ENCODE data around the gene COL4A2. TPM values are rescaled to one million over a fixed set of nuclear protein-coding genes. Genes with fewer than 3 reads are reported as not detected.

Gene COL4A2
- total and polyA plus RNA-seq, 2 donors, result 465 to 488 TPM

DNA sequence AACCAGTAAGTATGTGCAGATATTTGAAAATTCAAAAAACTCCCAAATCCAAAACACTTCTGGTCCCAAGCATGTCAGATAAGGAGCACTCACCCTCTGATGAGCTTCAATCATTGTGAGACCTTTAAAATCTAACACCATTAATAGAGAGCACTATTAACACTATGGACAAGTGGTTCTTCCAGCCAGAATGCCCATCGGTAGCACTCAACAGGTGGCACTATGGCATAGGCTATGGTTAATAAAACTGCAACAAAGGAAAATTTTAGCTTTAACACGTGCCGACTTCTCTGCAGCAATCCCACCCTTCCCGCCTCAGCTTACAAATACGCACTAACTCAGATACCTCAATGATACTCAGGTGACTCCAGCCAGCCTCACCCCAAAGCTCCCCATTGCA is 62.3 kb downstream of the COL4A2 start:
- H3K36me3 ChIP-seq (ENCODE audit: insufficient read depth), result no peaks in the 10 kb centered on the region
- 96% methylated on average over 5 of the region's 5 CpGs for WGBS
- H3K4me1 ChIP-seq (ENCODE audit: insufficient read depth), result no peaks in the 10 kb centered on the region
- DNase-seq (ENCODE audit: extremely low spot score), result no peak
- no peak overlapping the region for H3K4me3 ChIP-seq (ENCODE audit: low read depth, low read length)
- no peak overlapping the region for H3K27ac ChIP-seq (ENCODE audit: low read depth)

DNA sequence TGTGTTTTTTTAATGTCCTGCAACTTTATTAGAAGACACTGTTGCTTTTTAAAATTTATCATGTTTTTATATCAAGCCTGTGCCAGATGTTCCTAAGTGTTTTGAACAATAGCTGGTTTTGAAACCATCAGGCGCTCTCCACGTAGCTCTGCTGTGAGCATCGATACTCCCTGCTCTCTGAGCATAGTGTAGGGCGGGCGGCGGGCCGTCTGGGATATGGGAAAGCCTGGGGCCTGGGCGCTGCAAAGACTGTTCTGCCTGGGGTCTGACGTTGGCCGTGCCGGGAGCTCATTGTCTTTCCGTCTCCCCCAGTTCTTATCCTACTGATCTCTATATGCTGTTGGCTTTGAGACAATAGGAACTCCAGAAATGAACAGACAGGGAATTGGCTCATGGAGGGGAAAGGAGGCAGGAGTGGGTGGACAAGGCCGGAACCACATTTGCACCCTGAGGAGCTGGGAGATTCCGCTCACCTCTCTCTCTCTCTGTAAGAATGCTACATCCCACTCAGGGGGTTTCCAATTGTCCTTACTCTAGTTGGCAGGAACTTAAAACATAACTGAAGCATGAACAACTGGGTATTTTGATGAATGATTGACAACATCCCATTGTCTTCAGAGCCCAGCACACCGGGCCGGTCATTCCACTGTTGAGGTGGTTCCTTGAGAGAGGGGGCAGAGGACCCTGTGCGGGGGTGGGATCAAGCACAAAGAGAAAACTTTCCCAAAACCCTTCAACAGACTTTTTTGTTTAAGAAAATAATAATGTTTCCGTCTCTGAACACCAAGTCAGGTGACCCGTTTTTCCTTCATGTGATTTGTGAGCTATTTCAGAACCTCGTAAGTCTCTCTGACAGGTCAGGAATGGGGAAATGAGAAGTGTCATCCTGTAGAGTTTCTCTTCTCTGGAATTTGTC is 64.7 kb downstream of the COL4A2 start:
- DNase-seq (ENCODE audit: extremely low spot score), result no peak
- 44% methylated on average over 20 of the region's 20 CpGs for WGBS
- Histone ChIP-seq H3K4me3 (ENCODE audit: low read depth, low read length) (no peak overlapping the region), H3K4me1 (ENCODE audit: insufficient read depth) (no peaks in the 10 kb centered on the region), H3K27ac (ENCODE audit: low read depth) (no peak overlapping the region), H3K36me3 (ENCODE audit: insufficient read depth) (no peaks in the 10 kb centered on the region)

- Histone ChIP-seq H3K4me1 (ENCODE audit: insufficient read depth) (no peaks in the 10 kb centered on the region), H3K27ac (ENCODE audit: low read depth) (no peak overlapping the region), H3K36me3 (ENCODE audit: insufficient read depth) (no peaks in the 10 kb centered on the region), H3K4me3 (ENCODE audit: low read depth, low read length) (no peak overlapping the region)
- no peak for DNase-seq (ENCODE audit: extremely low spot score)
Measured at GRCh38 chr13:110372676-110373075, 65.6 kb downstream of the COL4A2 start.

GRCh38 chr13:110373617-110374016 is 66.5 kb downstream of the COL4A2 start:
- Histone ChIP-seq H3K27ac (ENCODE audit: low read depth) (no peak overlapping the region), H3K4me3 (ENCODE audit: low read depth, low read length) (no peak overlapping the region), H3K36me3 (ENCODE audit: insufficient read depth) (no peaks in the 10 kb centered on the region), H3K4me1 (ENCODE audit: insufficient read depth) (no peaks in the 10 kb centered on the region)
- WGBS, result 61% methylated on average over 9 of the region's 9 CpGs
- no peak for DNase-seq (ENCODE audit: extremely low spot score)

DNA sequence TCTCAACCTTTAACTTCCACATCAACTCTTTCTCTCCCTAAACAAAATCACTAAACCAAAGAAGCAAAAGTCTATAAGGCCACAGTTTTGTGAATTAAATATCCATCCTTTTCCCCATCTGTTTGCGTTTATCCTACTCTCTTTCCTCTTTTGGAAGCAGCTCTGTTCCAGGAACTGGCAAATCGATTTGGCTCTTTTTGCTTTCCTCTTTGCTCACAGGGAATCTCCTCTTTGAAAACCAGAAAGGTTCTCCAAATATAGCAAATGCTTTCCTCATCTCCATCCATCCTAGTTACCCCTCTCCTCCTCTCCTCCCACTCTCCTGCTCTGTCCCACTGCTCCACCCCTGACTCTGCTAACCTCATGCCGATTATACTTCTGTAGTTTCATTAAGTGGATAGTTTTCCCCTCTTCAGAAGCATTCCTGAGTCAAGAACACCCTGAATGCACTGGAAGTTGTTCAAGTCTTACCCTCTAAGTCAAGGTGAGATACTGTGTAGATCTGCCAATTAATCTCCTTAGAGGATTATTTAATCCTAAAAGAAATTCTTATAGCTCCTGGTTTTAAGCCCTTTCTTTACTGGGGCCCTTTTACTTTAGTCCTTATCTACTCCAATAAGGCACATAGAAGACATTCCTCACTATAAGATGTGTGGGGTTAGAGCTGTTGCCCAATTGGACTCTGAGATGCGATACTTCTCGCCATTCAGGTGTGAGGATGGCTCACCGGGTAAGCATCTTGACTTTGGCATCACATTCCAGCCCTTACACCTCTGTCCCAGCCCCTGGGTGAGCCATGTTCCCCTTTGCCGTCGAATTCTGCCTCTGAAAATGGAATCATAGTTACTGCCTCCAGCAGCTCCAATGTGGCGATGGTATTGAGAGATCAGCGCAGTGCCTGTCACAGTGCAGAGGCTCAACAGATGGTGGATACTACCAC is 67.6 kb downstream of the COL4A2 start:
- WGBS, result 80% methylated on average over 10 of the region's 10 CpGs
- no peak overlapping the region for H3K27ac ChIP-seq (ENCODE audit: low read depth)
- H3K36me3 ChIP-seq (ENCODE audit: insufficient read depth), result no peaks in the 10 kb centered on the region

DNA sequence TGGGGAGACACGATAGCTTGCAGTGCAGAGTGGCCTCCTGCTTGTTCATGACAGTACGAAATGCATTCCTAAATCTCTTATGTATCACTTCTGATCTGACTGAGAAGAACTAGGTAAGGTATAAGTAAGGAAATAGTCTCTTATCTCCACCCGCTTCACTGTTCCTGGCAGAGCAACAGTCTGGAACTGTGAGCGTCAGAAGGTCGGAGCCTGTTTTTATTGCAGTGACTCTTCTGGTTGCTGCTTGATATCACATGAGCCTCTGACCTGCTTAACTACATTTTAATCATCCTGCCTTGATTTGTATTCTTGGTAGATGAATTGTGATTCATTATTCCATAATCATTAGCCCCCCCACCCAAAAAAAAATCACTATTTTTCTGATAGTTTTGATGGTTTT is 69.0 kb downstream of the COL4A2 start:
- Histone ChIP-seq H3K4me3 (ENCODE audit: low read depth, low read length) (no peak overlapping the region), H3K4me1 (ENCODE audit: insufficient read depth) (no peaks in the 10 kb centered on the region), H3K36me3 (ENCODE audit: insufficient read depth) (no peaks in the 10 kb centered on the region), H3K27ac (ENCODE audit: low read depth) (no peak overlapping the region)
- WGBS, result 48% methylated on average over 5 of the region's 5 CpGs
- no peak for DNase-seq (ENCODE audit: extremely low spot score)

More for the DNA sequence above, 67.6 kb downstream of the COL4A2 start:
- no peaks in the 10 kb centered on the region for H3K4me1 ChIP-seq (ENCODE audit: insufficient read depth)
- no peak for DNase-seq (ENCODE audit: extremely low spot score)
- H3K4me3 ChIP-seq (ENCODE audit: low read depth, low read length), result no peak overlapping the region

GRCh38 chr13:110377178-110377825 is 70.2 kb downstream of the COL4A2 start:
- WGBS, result 62% methylated on average over 6 of the region's 6 CpGs
- H3K4me3 ChIP-seq (ENCODE audit: low read depth, low read length), result no peak overlapping the region
- DNase-seq (ENCODE audit: extremely low spot score), result no peak
- no peaks in the 10 kb centered on the region for H3K4me1 ChIP-seq (ENCODE audit: insufficient read depth)
- no peak overlapping the region for H3K27ac ChIP-seq (ENCODE audit: low read depth)
- no peaks in the 10 kb centered on the region for H3K36me3 ChIP-seq (ENCODE audit: insufficient read depth)

- Histone ChIP-seq H3K4me1 (ENCODE audit: insufficient read depth) (no peaks in the 10 kb centered on the region), H3K4me3 (ENCODE audit: low read depth, low read length) (no peak overlapping the region), H3K36me3 (ENCODE audit: insufficient read depth) (no peaks in the 10 kb centered on the region), H3K27ac (ENCODE audit: low read depth) (no peak overlapping the region)
- no peak for DNase-seq (ENCODE audit: extremely low spot score)
- WGBS, result 58% methylated on average over 5 of the region's 5 CpGs
Measured at GRCh38 chr13:110377826-110378201, 70.7 kb downstream of the COL4A2 start.

DNA sequence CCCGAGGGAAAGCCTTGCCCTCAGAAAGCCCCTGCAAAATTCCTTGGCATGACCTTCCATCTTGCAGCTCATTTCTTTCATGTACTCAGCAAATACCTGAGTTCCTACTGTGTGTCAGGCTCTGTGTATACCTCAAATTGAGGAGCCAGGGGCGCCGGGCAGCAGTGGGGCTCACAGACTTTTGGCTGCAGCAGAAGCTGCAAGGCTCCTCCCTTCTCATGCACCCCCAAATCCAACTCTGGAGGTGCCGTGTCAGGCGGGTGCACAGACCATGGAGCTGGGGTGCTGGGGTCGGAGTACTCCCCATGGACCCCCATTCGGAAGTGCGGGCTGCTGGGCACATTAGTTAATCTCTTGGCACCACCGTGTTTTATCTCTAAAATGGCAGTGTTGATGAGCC is 72.3 kb downstream of the COL4A2 start:
- WGBS, result 89% methylated on average over 9 of the region's 9 CpGs
- no peak for DNase-seq (ENCODE audit: extremely low spot score)
- Histone ChIP-seq H3K36me3 (ENCODE audit: insufficient read depth) (no peaks in the 10 kb centered on the region), H3K4me1 (ENCODE audit: insufficient read depth) (no peaks in the 10 kb centered on the region), H3K27ac (ENCODE audit: low read depth) (no peak overlapping the region), H3K4me3 (ENCODE audit: low read depth, low read length) (no peak overlapping the region)

- WGBS, result 36% methylated on average over 4 of the region's 4 CpGs
- Histone ChIP-seq H3K4me1 (ENCODE audit: insufficient read depth) (no peaks in the 10 kb centered on the region), H3K27ac (ENCODE audit: low read depth) (no peak overlapping the region), H3K36me3 (ENCODE audit: insufficient read depth) (no peaks in the 10 kb centered on the region), H3K4me3 (ENCODE audit: low read depth, low read length) (no peak overlapping the region)
- no peak for DNase-seq (ENCODE audit: extremely low spot score)
Measured at GRCh38 chr13:110379905-110380341, 72.8 kb downstream of the COL4A2 start.

DNA sequence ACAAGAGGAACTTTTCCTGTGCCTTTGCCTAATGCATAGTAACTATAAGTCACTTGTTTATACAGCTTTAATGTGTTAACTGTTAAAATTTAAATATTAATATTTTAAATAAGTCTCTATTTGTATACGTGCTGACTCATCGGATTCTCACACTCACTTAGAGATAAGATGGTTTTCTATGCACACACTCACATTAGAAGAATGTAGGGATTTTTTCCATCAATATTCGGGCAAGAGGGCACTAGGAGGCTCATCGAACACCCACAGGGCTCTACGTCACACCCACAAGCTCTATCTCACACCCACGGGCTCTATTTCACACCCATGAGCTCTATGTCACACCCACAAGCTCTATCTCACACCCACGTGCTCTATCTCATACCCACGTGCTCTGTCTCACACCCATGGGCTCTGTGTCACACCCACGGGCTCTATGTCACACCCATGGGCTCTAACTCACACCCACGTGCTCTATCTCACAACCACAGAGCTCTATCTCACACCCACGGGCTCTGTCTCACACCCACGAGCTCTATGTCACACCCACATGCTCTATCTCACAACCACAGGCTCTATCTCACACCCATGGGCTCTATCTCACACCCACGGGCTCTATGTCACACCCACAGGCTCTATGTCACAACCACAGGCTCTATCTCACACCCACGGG is 73.4 kb downstream of the COL4A2 start:
- H3K4me3 ChIP-seq (ENCODE audit: low read depth, low read length), result no peak overlapping the region
- H3K27ac ChIP-seq (ENCODE audit: low read depth), result no peak overlapping the region
- 68% methylated on average over 14 of the region's 14 CpGs for WGBS
- no peaks in the 10 kb centered on the region for H3K36me3 ChIP-seq (ENCODE audit: insufficient read depth)
- H3K4me1 ChIP-seq (ENCODE audit: insufficient read depth), result no peaks in the 10 kb centered on the region
- DNase-seq (ENCODE audit: extremely low spot score), result no peak

GRCh38 chr13:110381029-110381360 is 73.9 kb downstream of the COL4A2 start:
- H3K4me1 ChIP-seq (ENCODE audit: insufficient read depth), result no peaks in the 10 kb centered on the region
- 96% methylated on average over 12 of the region's 12 CpGs for WGBS
- DNase-seq (ENCODE audit: extremely low spot score), result no peak

GRCh38 chr13:110382229-110382628 is 75.1 kb downstream of the COL4A2 start:
- no peak for DNase-seq (ENCODE audit: extremely low spot score)
- H3K4me3 ChIP-seq (ENCODE audit: low read depth, low read length), result no peak overlapping the region
- no peaks in the 10 kb centered on the region for H3K4me1 ChIP-seq (ENCODE audit: insufficient read depth)
- WGBS, result 71% methylated on average over 3 of the region's 3 CpGs
- H3K36me3 ChIP-seq (ENCODE audit: insufficient read depth), result no peaks in the 10 kb centered on the region
- H3K27ac ChIP-seq (ENCODE audit: low read depth), result no peak overlapping the region

More at GRCh38 chr13:110381029-110381360, 73.9 kb downstream of the COL4A2 start:
- no peak overlapping the region for H3K4me3 ChIP-seq (ENCODE audit: low read depth, low read length)
- no peak overlapping the region for H3K27ac ChIP-seq (ENCODE audit: low read depth)
- H3K36me3 ChIP-seq (ENCODE audit: insufficient read depth), result no peaks in the 10 kb centered on the region

Data from urinary bladder (tissue), 4 donors.